PFSK-1 (cell line): ENCODE data around the gene P2RY11.

ENCODE experiments used
- FOXP2 ChIP-seq: optimal IDR thresholded peaks from 2 replicates; pipeline ENCODE3; 2011; ENCODE audit warnings: borderline replicate concordance, control low read depth, inconsistent platforms; ENCODE audit not compliant: insufficient read depth; ENCODE audit errors: extremely low read length, extremely low read depth
- POLR2AphosphoS5 ChIP-seq: IDR thresholded peaks from 2 replicates; pipeline ENCODE4 v1.6.1; 2012; ENCODE audit warnings: low read depth, mild to moderate bottlenecking, control low read depth, low read length, moderate library complexity
- SIN3A ChIP-seq: IDR thresholded peaks from 2 replicates; pipeline ENCODE4 v1.6.1; 2012; ENCODE audit warnings: mild to moderate bottlenecking, low read length, moderate library complexity, borderline replicate concordance; ENCODE audit not compliant: insufficient read depth
- TF ChIP-seq, protein P1 (sequence below), 2 experiments: IDR thresholded peaks; 2 replicates each; pipeline versions ENCODE4 v1.6.1 to v1.8.0; 2011 to 2012; ENCODE audit warnings: low read depth in 2 of 2, low read length in 2 of 2, control low read depth in 1 of 2, inconsistent platforms in 1 of 2, mild to moderate bottlenecking in 1 of 2, moderate library complexity in 1 of 2; ENCODE audit not compliant: insufficient read depth in 1 of 2

DNA sequence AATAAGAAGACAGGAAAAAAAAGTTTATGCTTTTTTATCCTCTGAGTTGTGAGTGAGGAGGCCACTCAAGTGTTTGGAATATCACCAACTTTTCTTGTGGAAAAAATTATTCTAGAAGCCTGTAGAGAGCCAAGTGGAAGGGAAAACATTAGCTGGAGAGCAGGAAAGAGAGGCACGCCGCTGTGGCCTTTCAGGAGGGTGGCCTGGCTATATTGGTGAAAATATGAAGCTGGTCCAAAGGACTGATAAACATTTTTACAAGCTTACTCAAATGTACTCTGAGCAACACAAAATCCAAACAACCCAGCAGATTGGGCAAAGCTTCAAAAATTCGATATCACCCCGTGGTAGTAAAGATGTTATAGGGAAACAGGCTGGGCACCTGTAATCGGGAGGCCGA lies 10.6 kb downstream of the P2RY11 start:
- TF ChIP-seq, protein P1, sequence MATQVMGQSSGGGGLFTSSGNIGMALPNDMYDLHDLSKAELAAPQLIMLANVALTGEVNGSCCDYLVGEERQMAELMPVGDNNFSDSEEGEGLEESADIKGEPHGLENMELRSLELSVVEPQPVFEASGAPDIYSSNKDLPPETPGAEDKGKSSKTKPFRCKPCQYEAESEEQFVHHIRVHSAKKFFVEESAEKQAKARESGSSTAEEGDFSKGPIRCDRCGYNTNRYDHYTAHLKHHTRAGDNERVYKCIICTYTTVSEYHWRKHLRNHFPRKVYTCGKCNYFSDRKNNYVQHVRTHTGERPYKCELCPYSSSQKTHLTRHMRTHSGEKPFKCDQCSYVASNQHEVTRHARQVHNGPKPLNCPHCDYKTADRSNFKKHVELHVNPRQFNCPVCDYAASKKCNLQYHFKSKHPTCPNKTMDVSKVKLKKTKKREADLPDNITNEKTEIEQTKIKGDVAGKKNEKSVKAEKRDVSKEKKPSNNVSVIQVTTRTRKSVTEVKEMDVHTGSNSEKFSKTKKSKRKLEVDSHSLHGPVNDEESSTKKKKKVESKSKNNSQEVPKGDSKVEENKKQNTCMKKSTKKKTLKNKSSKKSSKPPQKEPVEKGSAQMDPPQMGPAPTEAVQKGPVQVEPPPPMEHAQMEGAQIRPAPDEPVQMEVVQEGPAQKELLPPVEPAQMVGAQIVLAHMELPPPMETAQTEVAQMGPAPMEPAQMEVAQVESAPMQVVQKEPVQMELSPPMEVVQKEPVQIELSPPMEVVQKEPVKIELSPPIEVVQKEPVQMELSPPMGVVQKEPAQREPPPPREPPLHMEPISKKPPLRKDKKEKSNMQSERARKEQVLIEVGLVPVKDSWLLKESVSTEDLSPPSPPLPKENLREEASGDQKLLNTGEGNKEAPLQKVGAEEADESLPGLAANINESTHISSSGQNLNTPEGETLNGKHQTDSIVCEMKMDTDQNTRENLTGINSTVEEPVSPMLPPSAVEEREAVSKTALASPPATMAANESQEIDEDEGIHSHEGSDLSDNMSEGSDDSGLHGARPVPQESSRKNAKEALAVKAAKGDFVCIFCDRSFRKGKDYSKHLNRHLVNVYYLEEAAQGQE (IDR thresholded peaks at IDR 0.05; ENCODE audit: insufficient read depth in 1 of 2, low read depth in 2 of 2, low read length in 2 of 2), result no peak
- no peak for TF ChIP-seq POLR2AphosphoS5
- no peak for TF ChIP-seq SIN3A
- TF ChIP-seq FOXP2, result no peak
